GM13976 (cell line): ENCODE results near the gene PTGES2.

ENCODE experiments used
- DNase-seq: peaks from one replicate; pipeline ENCODE4 v3.0.0; 2012; ENCODE audit warnings: low spot score
- in situ Hi-C: fragments of 300-500 bp; cut with MboI; formaldehyde crosslinking; loops from one replicate; pipeline ENCODE4 v1.12.0; 2022; ENCODE audit warnings: low sequenced_read_pairs, mixed read lengths, inconsistent platforms; ENCODE audit not compliant: unreplicated experiment
- TF ChIP-seq, protein P1 (sequence below): IDR thresholded peaks from 2 replicates; pipeline ENCODE4 v1.5.1; 2012; ENCODE audit warnings: borderline replicate concordance, mild to moderate bottlenecking; ENCODE audit not compliant: insufficient read depth; ENCODE audit errors: extremely low read depth, missing control alignments, control extremely low read depth

PTGES2 gene

DNA sequence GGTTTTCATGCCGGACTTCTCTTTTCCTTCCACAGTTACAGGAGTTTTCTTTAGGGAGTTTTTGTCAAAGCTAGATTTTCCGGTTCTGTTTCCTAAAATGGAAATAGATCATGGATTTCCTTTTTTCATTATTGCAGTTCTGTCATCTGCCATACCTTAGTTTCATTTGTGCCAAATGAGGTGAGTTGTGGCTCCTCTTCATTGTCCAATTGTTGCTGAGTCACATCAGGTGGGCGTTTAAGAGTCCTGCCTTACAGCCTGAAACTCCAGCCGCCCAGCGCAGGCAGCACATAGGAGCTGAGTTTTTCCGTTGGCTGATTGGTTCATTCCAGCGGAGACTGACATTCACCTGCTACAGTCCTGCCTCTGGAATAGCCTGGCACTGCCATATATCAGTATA, 45.4 kb downstream of the PTGES2 start:
- in situ Hi-C loops = no loop called here

DNA sequence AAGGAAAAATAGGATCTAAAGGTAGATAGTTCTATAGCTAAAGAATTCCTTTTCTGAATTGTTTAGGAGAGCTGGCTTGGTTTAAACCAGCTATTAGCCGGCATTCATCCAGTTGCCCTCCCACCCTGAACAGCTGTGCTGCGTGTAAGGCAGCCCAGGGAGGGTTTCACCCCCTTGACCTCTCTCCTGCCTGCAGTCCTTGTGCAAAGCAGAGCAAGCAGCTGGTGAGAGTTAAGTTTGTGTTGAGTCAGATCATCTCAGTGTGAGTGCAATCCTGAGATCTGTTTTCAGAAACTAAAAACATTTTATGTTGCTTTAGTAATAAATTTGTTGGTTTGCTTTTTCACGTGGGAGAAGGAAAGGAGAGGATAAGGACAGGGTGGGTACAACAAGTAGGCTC, 46.5 kb downstream of the PTGES2 start:
- no peak for DNase-seq
- in situ Hi-C loops = no loop called here

More for the DNA sequence above, 45.4 kb downstream of the PTGES2 start:
- DNase-seq = no peak
- TF ChIP-seq, protein P1, sequence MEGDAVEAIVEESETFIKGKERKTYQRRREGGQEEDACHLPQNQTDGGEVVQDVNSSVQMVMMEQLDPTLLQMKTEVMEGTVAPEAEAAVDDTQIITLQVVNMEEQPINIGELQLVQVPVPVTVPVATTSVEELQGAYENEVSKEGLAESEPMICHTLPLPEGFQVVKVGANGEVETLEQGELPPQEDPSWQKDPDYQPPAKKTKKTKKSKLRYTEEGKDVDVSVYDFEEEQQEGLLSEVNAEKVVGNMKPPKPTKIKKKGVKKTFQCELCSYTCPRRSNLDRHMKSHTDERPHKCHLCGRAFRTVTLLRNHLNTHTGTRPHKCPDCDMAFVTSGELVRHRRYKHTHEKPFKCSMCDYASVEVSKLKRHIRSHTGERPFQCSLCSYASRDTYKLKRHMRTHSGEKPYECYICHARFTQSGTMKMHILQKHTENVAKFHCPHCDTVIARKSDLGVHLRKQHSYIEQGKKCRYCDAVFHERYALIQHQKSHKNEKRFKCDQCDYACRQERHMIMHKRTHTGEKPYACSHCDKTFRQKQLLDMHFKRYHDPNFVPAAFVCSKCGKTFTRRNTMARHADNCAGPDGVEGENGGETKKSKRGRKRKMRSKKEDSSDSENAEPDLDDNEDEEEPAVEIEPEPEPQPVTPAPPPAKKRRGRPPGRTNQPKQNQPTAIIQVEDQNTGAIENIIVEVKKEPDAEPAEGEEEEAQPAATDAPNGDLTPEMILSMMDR = no peak

DNA sequence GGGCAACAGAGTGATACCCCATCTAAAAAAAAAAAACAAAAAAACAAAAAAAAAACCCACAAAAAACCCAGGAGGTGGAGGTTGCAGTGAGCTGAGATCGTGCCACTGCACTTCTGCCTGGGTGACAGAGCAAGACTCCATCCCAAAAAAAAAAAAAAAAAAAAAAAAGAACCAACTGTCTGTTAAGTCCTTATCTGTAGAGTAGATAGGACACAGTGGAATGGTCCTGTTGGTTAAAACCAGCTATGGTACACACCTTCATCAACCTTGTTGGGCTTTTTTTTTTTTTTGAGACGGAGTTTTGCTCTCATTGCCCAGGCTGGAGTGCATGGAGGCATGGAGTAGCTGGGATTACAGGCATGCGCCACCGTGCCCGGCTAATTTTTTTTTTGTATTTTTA, 47.3 kb downstream of the PTGES2 start:
- no peak for DNase-seq
- TF ChIP-seq, protein P1 = no peak
- in situ Hi-C loops = no loop called here

More for the DNA sequence above, 46.5 kb downstream of the PTGES2 start:
- TF ChIP-seq, protein P1 = no peak

DNA sequence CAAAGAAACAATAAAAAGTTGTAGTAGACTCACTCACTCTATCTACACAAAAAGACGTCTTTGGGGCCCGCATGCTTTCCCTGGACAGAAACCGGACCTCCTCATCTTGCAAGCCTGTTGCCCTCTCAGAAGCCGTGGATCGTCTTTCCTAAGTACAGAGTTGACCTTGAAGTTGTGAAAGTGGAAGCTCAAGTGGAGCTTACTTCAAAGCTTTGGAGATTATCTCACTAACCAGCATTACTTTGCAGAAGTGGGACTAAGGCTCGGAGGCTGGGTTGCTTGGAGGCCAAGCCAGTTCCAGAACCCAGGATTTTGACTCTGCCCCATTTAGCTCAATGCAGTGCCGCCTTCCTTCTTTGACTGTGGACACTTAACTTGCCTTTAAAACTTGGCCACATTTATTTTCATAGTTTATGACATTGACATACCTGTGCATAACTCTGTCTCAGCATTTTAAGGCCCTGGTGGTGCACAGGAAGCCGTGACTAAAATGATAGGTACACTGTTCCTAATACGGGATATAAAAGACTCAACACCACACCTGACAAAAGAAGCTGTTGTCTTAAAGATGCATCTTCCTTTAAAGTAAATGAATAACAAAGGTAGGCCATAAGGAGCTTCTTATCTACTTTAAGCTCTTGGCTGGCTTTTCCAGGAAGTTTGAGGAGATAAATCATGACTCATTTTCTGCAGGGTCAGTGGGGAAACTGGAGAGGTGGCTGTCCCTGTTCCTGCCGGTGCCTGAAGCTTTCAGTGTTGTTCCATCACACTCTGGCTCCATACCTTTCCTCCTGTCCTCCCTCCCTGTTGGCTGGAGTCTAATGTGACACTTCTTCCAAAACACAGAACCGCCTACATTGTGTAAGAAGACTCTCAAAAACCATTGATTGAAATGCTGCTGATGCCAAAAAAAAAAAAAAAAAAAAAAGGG, 48.8 kb downstream of the PTGES2 start:
- in situ Hi-C loops = no loop called here
- no peak for DNase-seq
- TF ChIP-seq, protein P1 = no peak

DNA sequence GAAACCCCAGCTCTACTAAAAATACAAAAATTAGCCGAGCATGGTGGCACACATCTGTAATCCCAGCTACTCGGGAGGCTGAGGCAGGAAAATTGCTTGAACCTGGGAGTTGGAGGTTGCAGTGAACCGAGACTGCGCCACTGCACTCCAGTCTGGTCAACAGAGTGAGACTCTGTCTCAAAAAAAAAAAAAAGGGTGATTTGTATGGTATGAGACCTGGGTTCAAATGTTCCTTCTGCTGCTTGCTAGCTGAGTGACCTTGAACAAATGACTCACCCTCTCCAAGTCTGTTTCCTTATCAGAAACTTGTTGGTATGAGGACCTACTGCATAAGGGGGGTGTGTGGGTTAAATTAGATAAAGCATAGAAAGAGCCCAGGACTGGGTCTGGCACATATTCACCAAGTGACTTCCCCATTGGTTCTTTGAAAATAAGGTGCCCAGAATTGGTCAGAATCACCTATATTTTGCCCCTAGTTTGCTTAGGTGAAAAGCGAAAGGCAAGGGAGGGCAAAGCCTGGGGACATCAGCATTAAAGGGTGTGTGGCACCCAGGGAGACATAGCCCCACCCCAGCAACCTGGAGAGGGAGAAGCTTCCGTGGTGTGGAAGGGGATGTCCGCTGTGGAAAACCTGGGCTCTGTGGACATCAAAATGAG, 49.6 kb downstream of the PTGES2 start:
- TF ChIP-seq, protein P1 = no peak
- in situ Hi-C loops = no loop called here
- DNase-seq = no peak

DNA sequence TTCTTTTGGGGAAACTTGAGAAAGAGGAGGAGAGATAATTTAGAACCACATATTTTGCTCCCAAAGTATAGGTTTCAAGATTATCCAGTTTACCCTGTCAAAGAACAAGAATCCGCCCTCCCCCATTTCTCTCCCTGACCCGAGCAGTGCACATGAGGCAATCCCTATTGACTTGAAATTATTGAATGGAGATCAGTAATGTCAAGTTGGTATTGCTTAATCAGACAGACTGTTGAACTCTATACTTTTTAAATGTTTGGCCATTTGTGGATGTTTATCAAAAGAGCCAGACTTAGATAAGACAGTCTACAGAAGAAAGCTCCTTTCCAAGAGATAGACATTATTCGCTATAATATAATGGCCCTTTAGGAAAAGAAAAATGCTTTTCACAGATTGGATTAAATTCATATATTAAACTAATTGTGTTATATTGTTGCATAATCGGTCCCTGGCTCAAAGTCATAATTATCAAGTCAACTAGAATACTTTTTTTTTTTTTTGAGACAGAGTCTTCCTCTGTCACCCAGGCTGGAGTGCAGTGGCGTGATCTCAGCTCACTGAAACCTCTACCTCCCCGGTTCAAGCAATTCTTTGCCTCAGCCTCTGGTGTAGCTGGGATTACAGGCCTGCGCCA, 54.2 kb downstream of the PTGES2 start:
- in situ Hi-C loops = no loop called here
- TF ChIP-seq, protein P1 = no peak
- no peak for DNase-seq
